Hematopoietic multipotent progenitor cell (in vitro differentiated cells): ENCODE results near the gene LRRC7. TPM values are rescaled to one million over a fixed set of nuclear protein-coding genes. Genes with fewer than 3 reads are reported as not detected.

Experiments used
- DNase-seq, 3 donors: peaks; one replicate each; pipeline ENCODE4 v3.0.0-alpha.2; 2011 to 2015; ENCODE audit warnings: low read depth in 2 of 3, low spot score in 2 of 3
- total RNA-seq: library from RNA; depleted of rRNA; stranded (reverse); fragments of >200 nt; gene quantifications from one replicate; pipeline ENCODE4 v1.2.3, GENCODE V29; 2012

The LRRC7 gene
- total RNA-seq, 1 donor: under 0.01 TPM

DNA sequence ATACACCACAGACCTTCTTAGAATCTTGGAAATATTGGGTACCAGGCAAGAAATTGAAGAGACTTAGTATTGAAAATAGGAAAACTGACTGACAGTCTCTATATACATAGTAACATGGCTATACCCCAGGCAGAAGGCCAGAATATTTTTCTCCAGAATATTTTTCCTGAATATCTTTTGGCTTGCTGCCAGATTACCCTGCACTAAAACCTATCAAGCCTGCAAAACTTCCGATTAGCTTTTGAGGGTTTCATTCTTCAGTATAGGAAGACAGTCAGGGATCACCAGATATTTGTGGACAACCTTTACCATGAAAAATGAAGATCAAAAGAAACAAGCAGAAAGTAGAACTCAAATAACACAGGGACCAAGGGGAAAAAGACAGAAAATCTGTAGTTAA, 187.9 kb downstream of the LRRC7 start:
- DNase-seq: no peak

DNA sequence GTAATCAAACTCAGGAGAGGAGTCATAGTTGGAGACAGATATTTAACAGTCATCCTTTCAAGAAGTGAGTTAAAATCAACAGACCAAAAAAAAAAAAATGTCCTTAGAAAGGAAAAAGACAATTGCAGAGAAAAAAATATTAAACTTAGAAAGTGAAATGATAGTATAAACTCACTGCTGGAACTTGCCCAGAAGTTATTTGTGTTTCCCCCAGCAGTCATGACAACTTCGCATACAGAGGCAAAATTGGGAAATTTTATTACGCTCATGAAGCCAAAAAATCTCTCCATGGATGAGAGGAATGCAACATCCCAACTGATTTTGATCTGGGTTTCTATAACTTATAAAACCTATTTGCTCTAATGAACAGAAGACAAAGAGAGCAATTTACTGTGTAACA, 198.2 kb downstream of the LRRC7 start:
- DNase-seq: no peak

DNA sequence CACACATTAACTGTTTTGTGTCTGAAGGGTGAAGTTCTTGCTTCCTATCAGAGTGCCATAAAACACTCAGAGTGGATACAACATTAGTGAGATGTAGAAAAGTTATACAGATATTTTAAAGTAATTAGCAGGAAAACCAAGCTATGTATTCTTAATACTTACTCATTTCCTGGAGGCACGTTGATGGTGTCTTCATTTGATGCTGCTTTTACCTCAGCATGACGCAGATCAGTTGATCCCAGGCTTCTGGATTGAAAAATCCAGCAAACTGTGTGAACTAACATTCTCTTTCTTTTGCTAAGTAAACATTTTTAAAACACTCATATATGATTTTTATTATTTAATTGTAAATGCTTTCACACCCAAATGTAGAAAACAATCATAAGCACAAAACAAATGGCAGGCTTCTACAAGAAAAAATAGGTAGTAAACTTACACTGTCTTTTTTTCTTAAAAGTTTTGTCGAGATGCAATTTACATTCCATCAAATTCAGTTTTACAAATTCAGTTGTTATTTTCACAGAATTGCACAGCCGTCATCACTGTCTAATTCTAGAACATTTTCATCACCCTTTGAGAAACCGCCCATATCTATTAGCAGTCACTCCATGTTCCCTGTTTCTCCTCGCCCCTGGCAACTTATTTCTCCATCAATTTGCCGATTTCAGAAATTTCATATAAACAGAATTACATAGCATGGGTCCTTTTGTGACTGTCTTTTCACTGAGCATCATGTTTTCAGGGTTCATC, 198.9 kb downstream of the LRRC7 start:
- DNase-seq: no peak

GRCh38 chr1:69776555-69776954, 208.8 kb downstream of the LRRC7 start:
- no peak for DNase-seq

DNA sequence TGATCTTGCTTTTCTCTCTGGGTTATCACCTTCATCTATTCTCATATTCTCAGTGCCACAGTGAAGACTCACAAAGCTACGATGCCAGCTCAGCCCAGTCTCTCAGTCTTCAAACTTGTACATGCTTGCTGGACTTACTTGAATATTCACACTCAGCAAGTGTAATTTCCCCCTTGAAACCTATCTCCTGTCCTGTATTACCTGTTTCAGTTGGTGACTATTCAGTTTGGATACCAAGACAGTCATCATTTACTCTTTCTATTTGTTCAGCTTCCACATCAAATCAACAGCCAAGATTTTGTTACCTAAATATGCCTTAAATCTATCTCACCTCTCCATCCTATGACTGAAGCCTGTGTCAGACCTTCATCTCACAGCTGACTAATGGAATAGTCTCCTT, 209.7 kb downstream of the LRRC7 start:
- DNase-seq: no peak

GRCh38 chr1:69777971-69778370, 210.2 kb downstream of the LRRC7 start:
- no peak for DNase-seq

DNA sequence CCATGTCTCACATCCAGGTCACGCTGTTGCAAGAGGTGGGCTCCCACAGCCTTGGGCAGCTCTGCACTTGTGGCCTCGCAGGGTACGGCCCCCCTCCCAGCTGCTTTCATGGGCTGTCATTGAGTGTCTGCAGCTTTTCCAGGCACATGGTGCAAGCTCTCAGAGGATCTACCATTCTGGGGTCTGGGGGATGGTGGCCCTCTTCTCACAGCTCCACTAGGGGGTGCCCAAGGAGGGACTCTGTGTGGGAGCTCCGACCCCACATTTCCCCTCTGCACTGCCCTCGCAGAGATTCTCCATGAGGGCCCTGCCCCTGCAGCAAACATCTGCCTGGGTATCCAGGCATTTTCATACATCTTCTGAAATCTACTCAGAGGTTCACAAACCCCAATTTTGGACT, 219.4 kb downstream of the LRRC7 start:
- DNase-seq: no peak

DNA sequence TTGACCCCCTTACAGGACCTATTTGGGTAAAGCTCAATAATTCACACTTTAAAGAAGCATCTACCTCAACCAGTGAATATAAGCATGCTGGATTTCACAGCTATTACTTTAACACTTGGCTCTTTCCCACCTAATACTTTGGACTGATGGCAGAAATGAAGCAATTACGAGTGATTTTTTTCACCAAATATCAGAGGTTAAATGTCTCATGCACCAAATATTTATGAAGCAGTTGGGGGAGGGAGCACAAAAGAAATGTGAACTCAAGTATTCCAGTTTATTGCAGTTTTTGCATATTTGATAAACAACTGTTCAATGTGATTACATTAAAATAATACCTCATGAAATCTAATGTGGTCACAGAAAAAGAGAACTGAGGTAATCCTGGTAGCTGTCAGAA, 223.6 kb downstream of the LRRC7 start:
- DNase-seq: no peak

GRCh38 chr1:69794831-69795230, 227.1 kb downstream of the LRRC7 start:
- DNase-seq: no peak

GRCh38 chr1:69814926-69815325, 247.2 kb downstream of the LRRC7 start:
- peak in 2 of 3 donors; percentile 0 to 32 for DNase-seq

GRCh38 chr1:69824932-69825331, 257.2 kb downstream of the LRRC7 start:
- no peak for DNase-seq

DNA sequence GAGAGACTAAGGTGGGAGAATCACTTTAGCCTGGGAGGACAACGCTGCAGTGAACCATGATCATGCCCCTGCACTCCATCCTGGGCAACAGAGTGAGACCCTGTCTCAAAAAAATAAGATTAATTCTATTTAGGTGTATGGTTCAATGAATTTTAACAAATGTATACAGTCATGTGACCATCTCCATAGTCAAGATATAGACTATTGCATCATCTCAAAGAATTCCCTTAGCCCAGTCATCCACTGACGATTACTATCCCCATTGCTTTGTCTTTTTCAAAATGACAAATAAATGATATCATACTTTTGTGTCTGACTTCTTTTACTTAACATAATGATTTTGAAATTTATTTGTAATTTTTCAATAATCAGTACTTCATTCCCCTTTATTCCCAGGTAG, 260.0 kb downstream of the LRRC7 start:
- DNase-seq: no peak

GRCh38 chr1:69833536-69833935, 265.8 kb downstream of the LRRC7 start:
- no peak for DNase-seq

DNA sequence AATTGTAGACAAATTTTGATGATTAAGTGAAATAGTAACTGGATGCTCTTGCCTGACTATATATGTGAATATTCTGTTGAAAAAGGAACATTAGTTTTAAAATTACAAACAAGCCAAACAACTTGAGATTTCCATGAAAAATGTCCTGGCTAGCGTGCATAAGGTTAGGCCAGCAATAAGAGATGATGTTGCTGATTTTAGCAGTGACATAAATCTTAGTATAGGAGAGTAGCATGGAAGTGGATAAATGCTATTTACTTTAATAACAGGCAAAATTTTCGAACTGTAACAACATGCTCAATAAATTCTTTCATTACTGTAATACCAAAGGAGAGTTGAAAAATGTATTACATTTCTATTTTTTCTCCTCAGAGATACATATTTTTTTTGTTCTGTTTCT, 266.6 kb downstream of the LRRC7 start:
- DNase-seq: no peak

DNA sequence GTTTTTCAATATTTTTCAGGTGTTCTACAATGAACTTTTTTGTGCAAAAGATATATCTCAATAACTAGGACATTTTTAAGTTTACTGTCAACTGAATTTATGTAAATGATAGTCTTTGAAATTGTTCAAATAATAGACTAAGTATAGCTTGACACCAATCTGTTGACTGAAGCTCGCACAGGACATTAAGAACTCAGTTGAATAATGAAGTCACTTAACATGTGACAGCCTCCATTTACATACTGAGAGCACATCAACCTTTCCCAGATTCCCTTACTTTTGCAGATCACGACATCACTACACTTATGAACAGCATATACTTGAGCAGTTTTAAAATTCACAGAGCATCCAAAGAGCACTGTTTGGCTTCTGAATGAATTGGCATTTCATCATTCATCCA, 268.2 kb downstream of the LRRC7 start:
- no peak for DNase-seq

DNA sequence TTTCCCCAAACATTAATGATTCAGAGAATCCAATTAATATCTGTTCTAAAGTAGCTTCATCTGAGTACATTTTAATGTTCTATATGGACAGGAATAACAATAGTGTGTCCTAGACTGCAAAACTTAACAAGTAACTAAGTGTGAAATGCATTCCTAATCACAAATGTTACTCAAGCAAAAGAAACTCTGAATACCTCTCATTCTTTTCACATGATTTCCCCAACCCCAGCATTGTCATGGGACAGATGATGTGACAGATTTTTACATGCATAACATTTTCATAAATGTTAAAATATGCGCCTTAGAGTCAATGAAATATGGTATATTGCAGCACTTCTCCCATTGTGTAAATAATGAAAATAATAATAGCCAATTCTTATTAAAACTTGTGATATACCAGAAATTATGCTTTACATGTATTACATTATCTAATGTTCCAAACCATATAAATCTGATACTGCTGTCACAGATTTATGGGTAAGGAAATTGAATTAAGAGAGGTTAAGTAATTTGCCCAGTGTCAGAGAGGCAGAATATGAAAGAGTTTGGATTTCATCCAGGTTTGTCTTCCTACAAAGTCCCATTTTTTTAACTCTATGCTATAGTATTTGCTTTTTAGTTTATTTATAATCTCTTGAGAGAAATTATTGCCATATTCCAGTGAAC, 269.4 kb downstream of the LRRC7 start:
- DNase-seq: no peak

GRCh38 chr1:69842326-69842725, 274.6 kb downstream of the LRRC7 start:
- no peak for DNase-seq

GRCh38 chr1:69845655-69846054, 277.9 kb downstream of the LRRC7 start:
- no peak for DNase-seq

DNA sequence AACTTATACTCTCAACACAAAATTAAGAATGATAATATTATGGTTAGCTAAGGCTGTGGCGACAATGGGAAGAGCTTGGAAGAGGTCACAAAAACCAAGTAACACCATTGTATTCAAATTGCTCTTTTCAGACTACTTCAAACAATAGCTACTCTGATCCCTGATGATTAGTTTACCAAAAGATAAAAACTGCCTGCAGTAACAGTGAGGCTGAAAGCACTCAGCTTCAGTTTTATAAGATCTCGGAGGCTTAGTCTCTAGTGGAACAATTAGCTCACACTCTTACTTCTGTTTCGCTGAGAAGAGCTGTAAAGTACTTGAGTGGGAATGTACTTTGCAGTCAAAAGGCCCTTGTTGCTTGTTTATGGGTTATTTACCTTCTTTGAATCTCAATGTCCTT, 278.5 kb downstream of the LRRC7 start:
- DNase-seq: no peak

DNA sequence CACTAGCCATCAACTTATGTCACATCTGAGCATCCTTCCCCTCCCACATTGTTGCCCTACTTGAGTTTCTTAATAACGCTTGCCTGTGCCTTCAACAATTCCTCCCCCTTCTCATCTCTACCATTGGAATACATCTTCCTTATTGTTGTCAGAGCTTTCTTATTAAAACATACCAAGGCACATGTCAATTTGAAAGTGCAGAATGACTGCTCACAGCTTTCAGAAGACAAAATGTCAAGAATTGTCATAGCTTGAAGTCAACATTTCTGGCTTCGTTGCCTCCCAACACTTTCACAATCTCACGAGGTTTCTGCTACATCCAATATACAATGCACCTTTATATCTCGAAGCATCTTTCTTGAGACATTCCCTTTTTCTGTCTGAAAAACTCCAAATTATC, 279.9 kb downstream of the LRRC7 start:
- no peak for DNase-seq

- DNase-seq: no peak
These were observed 284.4 kb downstream of the LRRC7 start for GRCh38 chr1:69852151-69852550.

GRCh38 chr1:69852706-69853105, 285.0 kb downstream of the LRRC7 start:
- no peak for DNase-seq

DNA sequence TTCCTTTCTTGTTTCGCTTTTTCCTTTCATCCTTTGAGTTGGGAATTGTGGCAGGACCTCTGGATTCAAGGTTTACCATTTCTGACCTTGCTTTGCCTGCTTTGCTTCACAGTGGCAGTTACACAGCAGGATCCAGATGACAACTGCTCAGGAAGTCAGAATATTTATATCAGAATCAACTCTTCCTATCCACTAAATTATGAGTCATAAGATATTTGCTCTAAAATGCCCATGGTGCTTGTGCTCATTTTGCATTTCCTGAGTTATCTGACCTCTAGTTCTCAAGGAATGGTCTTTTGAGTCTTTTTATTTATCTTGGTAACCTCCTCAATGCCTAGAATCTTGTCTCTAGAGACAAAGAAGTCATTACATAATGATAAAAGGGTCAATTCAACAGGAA, 290.8 kb downstream of the LRRC7 start:
- no peak for DNase-seq
